ENCODE data around the gene NBAS.
"Not testable (repeated sequence)": the region's sequence is repeated elsewhere in the genome, so short reads cannot be mapped to it uniquely, and the experiment has no call there.

The NBAS gene

GRCh38 chr2:15510552-15510951 lies 50.6 kb downstream of the NBAS start:
- TF ChIP-seq CTCF (IDR thresholded peaks at IDR 0.05; ENCODE audit: unreplicated experiment in 3 of 3), result no peak
- H3K27ac Mint-ChIP-seq, result no peak overlapping the region
- peaks cover 72% of the 10 kb centered on the region for H3K36me3 Mint-ChIP-seq (ENCODE audit: low read depth)
- H3K9me3 Mint-ChIP-seq, result no peaks in the 10 kb centered on the region
- H3K27me3 Mint-ChIP-seq (ENCODE audit: low read depth), result no peaks in the 10 kb centered on the region
- no peaks in the 10 kb centered on the region for H3K4me1 Mint-ChIP-seq
- H3K4me3 Mint-ChIP-seq, result no peak overlapping the region

GRCh38 chr2:15510131-15510530 lies 51.0 kb downstream of the NBAS start:
- Mint-ChIP-seq H3K4me1 (no peaks in the 10 kb centered on the region), H3K27me3 (ENCODE audit: low read depth) (no peaks in the 10 kb centered on the region), H3K36me3 (ENCODE audit: low read depth) (peaks cover 71% of the 10 kb centered on the region), H3K27ac (no peak overlapping the region), H3K4me3 (no peak overlapping the region), H3K9me3 (no peaks in the 10 kb centered on the region)
- no peak for TF ChIP-seq CTCF (IDR thresholded peaks at IDR 0.05; ENCODE audit: unreplicated experiment in 3 of 3)

GRCh38 chr2:15507697-15508096 lies 53.4 kb downstream of the NBAS start:
- no peak overlapping the region for H3K4me3 Mint-ChIP-seq
- peaks cover 68% of the 10 kb centered on the region for H3K36me3 Mint-ChIP-seq (ENCODE audit: low read depth)
- no peaks in the 10 kb centered on the region for H3K9me3 Mint-ChIP-seq
- no peaks in the 10 kb centered on the region for H3K4me1 Mint-ChIP-seq
- no peaks in the 10 kb centered on the region for H3K27me3 Mint-ChIP-seq (ENCODE audit: low read depth)
- H3K27ac Mint-ChIP-seq, result no peak overlapping the region
- no peak for TF ChIP-seq CTCF (IDR thresholded peaks at IDR 0.05; ENCODE audit: unreplicated experiment in 3 of 3)

- Mint-ChIP-seq H3K27ac (peak overlapping the region in 1 of 3 experiments; percentile 11), H3K27me3 (ENCODE audit: low read depth) (no peaks in the 10 kb centered on the region), H3K36me3 (ENCODE audit: low read depth) (peaks cover 68% of the 10 kb centered on the region), H3K9me3 (no peaks in the 10 kb centered on the region), H3K4me1 (no peaks in the 10 kb centered on the region), H3K4me3 (no peak overlapping the region)
- no peak for TF ChIP-seq CTCF (IDR thresholded peaks at IDR 0.05; ENCODE audit: unreplicated experiment in 3 of 3)
Observed at GRCh38 chr2:15507061-15507460, 54.1 kb downstream of the NBAS start.

GRCh38 chr2:15506229-15506819 lies 54.8 kb downstream of the NBAS start:
- no peak overlapping the region for H3K4me3 Mint-ChIP-seq
- no peaks in the 10 kb centered on the region for H3K9me3 Mint-ChIP-seq
- no peaks in the 10 kb centered on the region for H3K27me3 Mint-ChIP-seq (ENCODE audit: low read depth)
- TF ChIP-seq CTCF (IDR thresholded peaks at IDR 0.05; ENCODE audit: unreplicated experiment in 3 of 3), result no peak
- H3K4me1 Mint-ChIP-seq, result no peaks in the 10 kb centered on the region
- H3K36me3 Mint-ChIP-seq (ENCODE audit: low read depth), result peaks cover 65% of the 10 kb centered on the region
- peak overlapping the region in 1 of 3 experiments; percentile 11 for H3K27ac Mint-ChIP-seq

- no peaks in the 10 kb centered on the region for H3K9me3 Mint-ChIP-seq
- H3K27me3 Mint-ChIP-seq (ENCODE audit: low read depth), result no peaks in the 10 kb centered on the region
- H3K36me3 Mint-ChIP-seq (ENCODE audit: low read depth), result peaks cover 57% of the 10 kb centered on the region
- H3K4me1 Mint-ChIP-seq, result no peaks in the 10 kb centered on the region
- TF ChIP-seq CTCF (IDR thresholded peaks at IDR 0.05; ENCODE audit: unreplicated experiment in 3 of 3), result no peak
- no peak overlapping the region for H3K4me3 Mint-ChIP-seq
- no peak overlapping the region for H3K27ac Mint-ChIP-seq
Observed at GRCh38 chr2:15504882-15505663, 56.1 kb downstream of the NBAS start.

- peaks cover 79% of the 10 kb centered on the region for H3K36me3 Mint-ChIP-seq (ENCODE audit: low read depth)
- not testable (repeated sequence) for H3K27me3 Mint-ChIP-seq (ENCODE audit: low read depth); H3K9me3 Mint-ChIP-seq; H3K4me3 Mint-ChIP-seq; H3K27ac Mint-ChIP-seq; H3K4me1 Mint-ChIP-seq
Observed at GRCh38 chr2:15499251-15499650, 61.9 kb downstream of the NBAS start.
